22Rv1 (cell line): Measurements from ENCODE around the gene DLL4.

ENCODE experiments used
- H3K27ac ChIP-seq: fragments of 450-650 bp; 2 replicates; pipeline ENCODE4 v1.5.1; 2017
- ZFX ChIP-seq: fragments of 450-650 bp; IDR thresholded peaks from 2 replicates; pipeline ENCODE4 v1.6.1; 2017; ENCODE audit warnings: antibody characterized with exemption, borderline replicate concordance
- TF ChIP-seq, protein P1 (sequence below): fragments of 450-650 bp; IDR thresholded peaks from 2 replicates; pipeline ENCODE4 v1.5.1; 2017; ENCODE audit warnings: mild to moderate bottlenecking

DLL4 gene

DNA sequence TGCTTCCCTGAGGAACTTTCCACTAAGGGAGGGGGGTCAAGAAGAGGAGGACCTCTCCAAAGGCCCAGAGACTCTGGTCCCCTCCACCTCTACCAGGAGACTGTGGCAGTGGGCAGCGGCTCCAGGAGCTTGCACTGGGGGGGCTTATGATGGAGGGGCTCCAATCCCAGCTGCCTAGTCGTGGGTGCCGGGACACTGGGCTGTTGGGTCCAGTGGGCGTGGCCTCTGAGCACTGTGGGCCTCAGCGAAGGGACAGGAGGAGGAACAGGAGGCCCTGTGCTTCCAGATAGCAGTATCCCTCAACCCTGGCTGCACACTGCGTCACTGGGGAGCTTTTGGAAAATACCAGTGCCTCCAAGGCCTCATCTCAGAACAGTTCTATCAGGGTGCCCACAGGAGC is 13.5 kb upstream of the DLL4 start:
- H3K27ac ChIP-seq, result no peak overlapping the region
- TF ChIP-seq, protein P1, sequence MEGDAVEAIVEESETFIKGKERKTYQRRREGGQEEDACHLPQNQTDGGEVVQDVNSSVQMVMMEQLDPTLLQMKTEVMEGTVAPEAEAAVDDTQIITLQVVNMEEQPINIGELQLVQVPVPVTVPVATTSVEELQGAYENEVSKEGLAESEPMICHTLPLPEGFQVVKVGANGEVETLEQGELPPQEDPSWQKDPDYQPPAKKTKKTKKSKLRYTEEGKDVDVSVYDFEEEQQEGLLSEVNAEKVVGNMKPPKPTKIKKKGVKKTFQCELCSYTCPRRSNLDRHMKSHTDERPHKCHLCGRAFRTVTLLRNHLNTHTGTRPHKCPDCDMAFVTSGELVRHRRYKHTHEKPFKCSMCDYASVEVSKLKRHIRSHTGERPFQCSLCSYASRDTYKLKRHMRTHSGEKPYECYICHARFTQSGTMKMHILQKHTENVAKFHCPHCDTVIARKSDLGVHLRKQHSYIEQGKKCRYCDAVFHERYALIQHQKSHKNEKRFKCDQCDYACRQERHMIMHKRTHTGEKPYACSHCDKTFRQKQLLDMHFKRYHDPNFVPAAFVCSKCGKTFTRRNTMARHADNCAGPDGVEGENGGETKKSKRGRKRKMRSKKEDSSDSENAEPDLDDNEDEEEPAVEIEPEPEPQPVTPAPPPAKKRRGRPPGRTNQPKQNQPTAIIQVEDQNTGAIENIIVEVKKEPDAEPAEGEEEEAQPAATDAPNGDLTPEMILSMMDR, result no peak
- TF ChIP-seq ZFX, result no peak

DNA sequence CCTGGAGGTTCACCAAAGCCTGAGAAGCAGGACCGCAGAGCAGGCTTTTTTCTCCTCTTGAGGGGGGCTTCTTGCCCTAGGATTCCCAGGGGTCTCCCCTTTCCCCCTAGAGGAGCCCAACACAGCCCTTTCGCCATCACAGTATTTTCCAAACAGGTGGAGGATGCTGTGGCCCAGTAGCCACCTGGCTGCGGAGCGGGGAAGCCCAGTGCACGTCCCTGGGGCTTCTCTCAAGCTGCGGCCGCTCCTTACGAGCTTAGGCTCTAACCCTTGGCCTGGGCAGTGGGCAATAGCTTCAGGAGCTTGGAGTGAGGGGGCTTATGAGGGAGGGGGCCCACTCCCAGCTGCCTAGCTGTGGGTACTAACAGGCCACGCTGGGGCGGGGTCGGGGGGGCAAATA is 11.6 kb upstream of the DLL4 start:
- TF ChIP-seq, protein P1, result no peak
- TF ChIP-seq ZFX, result no peak
- no peak overlapping the region for H3K27ac ChIP-seq

DNA sequence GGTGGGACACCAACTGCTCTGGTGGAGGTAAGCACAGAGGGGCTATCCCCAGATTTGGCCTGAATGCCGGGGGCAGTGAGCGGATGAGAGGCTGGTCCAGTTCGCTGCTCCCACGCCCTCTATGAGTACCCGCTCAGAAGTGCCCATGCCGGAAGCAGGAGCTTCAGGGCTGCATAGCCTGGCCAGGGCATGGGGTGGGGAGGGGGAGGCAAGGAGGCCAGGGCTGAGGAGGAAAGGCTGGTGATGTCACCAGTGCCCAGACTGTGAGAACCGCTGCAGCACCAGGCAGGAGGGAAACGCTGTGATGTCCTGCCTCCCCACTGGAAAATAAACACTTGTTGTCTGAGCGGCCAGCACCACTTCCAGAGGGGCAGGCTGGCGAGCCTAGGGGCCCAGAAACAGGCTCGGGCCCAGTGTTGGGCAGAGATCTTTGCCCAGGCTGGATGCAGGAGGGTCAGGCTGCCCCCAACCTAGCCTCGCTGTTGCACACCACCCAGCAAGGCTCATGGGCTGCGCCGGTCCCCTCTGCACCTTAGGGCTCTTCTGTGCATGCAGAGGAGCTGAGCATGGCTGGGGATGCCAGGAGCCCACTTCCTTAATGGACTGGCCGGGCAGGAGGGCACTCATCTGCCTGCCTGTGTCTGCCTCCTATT is 10.9 kb upstream of the DLL4 start:
- no peak overlapping the region for H3K27ac ChIP-seq

DNA sequence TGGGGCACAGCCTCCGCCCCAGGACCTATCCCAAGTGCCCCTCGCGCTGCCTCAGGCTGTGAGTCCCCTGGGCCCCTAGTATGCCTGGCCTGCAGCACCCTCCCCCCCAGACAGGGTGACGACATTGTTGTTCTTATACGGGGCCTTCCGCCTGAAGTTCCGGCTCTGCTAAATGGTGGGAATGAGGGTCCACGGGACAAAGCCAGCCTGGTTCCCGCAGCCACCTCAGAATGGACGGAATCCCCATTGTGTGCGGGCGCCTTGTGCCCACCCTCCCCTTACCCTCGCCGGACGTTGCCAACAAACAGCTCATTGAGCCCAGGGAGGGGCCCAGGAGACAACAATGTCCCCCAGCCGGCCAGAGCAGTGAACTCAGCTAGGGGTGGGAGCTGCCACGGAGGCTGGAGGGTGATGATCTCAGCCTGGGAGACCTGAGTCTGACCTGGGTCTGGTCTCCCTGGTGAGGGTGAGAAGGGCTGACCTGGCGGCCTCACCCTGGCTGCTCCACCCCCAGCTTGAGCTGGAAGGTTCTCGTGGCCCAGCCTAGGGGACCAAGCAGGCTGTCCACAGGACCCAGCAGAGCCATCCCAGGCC is 10.2 kb upstream of the DLL4 start:
- H3K27ac ChIP-seq, result no peak overlapping the region
- TF ChIP-seq ZFX, result no peak
- TF ChIP-seq, protein P1, result no peak

More for the DNA sequence above, 10.9 kb upstream of the DLL4 start:
- TF ChIP-seq, protein P1, result no peak
- TF ChIP-seq ZFX, result no peak

DNA sequence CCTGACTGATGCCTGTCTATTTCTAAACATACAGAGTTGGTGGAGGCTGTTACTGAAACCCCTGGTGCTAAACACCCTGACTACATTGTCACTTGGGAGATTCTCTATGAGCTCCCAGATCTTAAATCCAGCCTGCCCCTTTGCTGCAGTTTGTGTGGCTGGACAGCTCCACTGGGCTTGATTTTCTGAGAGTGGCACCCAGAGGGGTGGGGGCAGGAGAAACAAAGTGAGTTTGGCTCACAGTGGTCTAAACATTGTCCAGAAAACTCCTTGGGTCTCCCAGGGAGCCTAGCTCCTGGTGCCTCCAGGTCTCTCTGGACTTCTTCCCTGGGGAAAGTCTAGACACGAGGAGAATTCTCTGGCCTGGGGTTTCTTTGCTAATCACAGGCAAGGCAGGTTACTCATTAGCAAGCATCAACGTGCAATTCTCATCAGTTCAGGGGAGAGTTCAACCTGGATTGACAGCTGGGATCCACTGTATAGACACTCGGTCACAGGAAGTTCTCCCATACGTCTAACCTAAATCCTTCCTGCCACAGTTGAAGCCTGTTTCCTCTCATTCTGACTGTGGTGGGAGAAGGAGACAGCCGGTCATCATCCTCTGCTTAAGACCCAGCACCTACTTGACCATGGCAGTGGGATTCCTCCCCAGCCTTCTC is 7.1 kb upstream of the DLL4 start:
- H3K27ac ChIP-seq, result no peak overlapping the region
- TF ChIP-seq, protein P1, result no peak
- no peak for TF ChIP-seq ZFX

DNA sequence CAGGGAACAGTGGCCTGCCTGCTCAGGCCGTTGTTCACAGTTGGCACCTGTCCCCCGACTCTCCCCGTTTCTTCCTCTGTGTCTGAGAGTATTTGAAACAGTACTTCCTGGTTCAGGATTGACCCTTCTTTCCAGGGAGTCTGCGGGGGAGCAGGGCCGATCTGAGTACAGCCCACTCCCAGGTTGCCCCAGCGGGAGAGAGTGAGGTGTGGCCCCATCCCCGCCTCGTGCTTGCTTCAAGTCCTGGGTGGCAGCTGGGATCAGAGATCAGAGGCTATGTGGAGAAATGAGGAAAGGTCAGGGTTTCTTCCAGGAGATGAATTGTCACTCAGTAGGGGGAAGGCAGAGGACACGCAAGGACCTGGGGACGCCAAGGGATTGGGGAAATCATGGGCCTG is 6.5 kb upstream of the DLL4 start:
- H3K27ac ChIP-seq, result no peak overlapping the region
- no peak for TF ChIP-seq ZFX
- TF ChIP-seq, protein P1, result no peak

DNA sequence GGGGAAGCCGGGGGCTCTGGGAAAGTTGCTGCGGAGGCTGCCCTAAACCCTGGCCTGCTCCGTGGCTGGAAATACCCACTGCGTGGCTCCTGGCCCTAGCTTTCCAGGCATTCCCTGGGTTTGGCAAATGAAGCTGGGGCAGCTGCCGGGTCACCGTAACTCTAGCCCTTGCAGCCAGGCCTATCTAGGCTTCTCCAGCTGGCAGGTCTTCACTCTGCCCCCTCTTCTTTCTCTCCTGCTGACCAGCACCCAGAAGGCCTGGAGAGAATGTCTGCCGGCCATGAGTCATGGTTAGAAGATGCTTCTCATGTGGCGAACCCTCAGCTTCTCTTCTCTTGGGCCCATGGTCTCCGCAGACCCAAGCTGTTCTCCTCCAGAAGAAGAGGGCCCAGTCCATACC is 5.6 kb upstream of the DLL4 start:
- TF ChIP-seq, protein P1, result no peak
- TF ChIP-seq ZFX, result no peak
- H3K27ac ChIP-seq, result no peak overlapping the region
